Measurements from ENCODE around the gene NOTUM. TPM values are rescaled to one million over a fixed set of nuclear protein-coding genes. Genes with fewer than 3 reads are reported as not detected.

NOTUM gene
- total RNA-seq, 1 donor, result 0.27 TPM

GRCh38 chr17:81912441-81913309 lies 48.3 kb downstream of the NOTUM start:
- no peak for DNase-seq (ENCODE audit: low read depth in 2 of 3, low spot score in 2 of 3)

- DNase-seq (ENCODE audit: low read depth in 2 of 3, low spot score in 2 of 3), result no peak
These were observed 49.0 kb downstream of the NOTUM start for GRCh38 chr17:81911969-81912368.

DNA sequence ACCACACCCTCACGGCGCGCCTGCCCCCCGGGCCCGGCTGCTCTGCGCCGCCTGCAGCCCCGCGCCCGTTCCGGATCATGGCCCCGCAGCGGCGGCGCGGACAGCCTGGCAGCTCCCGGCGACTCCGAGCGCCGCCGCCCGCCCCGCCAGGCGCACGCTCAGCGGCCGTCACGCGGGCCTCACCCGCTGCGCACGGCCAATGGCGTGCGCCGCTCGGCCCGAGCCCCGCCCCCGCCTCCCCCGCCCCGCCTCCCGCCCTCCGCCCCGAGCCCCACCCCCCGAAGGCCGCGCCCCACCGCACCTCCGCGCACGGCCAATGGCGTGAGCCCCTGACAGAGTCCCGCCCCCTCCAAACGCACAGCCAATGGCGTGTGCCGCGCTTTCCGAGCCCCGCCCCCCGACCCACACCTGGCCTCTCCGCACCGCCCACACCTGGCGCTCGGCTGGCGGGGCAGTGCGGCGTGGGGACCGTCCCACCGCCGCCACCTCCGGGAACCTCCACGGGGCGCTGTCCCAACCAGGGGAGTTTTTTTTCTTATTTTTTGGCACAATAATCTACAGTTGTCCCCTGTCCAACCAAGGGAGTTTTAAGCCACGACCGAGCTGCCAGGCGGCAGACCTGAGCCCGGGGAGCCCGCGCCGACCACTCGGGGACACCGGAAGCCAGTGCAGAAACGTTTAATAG lies 49.6 kb downstream of the NOTUM start, which contains the start of gene PCYT2:
Gene PCYT2 (minus strand): TSS at position 123 of the 685 bp plus-strand sequence. CDS start 44 bp downstream, at position 79.
- peak; percentile 82 to 91 (median 88) for DNase-seq (ENCODE audit: low read depth in 2 of 3, low spot score in 2 of 3)

DNA sequence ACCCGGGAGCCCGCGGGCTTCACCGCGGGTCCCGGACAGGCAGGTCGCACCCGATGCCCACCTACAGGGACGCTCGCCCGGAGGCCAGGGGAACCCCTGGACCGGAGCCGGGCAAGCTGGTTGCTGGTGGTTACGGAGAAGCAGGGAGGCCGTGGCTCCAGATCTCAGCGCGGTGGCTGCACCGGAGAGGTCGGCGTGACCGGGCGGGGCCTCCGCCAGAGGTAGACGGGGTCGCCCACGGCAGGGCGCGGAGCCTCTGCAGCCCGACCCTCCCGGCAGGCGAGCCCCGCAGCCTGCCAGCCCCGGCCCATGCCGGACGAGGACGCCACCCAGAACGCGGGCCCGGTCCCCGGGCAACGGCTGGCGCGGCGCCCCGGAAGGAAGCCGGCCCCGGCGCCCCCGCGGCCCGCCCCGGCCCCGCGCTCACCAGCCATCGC lies 50.1 kb downstream of the NOTUM start:
- no peak for DNase-seq (ENCODE audit: low read depth in 2 of 3, low spot score in 2 of 3)

- no peak for DNase-seq (ENCODE audit: low read depth in 2 of 3, low spot score in 2 of 3)
These were observed 50.8 kb downstream of the NOTUM start for GRCh38 chr17:81909966-81910839.

DNA sequence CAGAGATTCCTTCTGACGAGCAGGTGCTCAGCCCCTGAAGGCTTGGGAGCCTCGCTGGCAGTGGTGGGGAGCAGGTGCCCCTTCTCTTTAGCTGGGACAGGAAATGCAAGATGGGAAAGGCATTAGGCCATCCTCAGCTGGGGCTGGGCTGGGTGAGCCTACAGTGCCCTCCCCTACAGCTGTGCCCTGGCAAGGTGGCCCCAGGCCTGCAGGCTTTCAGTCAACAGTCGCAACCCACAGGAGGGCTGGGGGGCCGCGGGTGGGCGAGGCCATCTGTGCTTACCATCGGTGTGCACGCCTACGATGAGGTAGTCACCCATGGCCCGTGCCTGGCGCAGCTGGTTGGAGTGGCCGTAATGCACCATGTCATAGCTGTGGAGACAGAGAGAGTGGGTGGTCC lies 51.8 kb downstream of the NOTUM start:
- no peak for DNase-seq (ENCODE audit: low read depth in 2 of 3, low spot score in 2 of 3)

- DNase-seq (ENCODE audit: low read depth in 2 of 3, low spot score in 2 of 3), result no peak
These were observed 52.2 kb downstream of the NOTUM start for GRCh38 chr17:81908793-81909192.

DNA sequence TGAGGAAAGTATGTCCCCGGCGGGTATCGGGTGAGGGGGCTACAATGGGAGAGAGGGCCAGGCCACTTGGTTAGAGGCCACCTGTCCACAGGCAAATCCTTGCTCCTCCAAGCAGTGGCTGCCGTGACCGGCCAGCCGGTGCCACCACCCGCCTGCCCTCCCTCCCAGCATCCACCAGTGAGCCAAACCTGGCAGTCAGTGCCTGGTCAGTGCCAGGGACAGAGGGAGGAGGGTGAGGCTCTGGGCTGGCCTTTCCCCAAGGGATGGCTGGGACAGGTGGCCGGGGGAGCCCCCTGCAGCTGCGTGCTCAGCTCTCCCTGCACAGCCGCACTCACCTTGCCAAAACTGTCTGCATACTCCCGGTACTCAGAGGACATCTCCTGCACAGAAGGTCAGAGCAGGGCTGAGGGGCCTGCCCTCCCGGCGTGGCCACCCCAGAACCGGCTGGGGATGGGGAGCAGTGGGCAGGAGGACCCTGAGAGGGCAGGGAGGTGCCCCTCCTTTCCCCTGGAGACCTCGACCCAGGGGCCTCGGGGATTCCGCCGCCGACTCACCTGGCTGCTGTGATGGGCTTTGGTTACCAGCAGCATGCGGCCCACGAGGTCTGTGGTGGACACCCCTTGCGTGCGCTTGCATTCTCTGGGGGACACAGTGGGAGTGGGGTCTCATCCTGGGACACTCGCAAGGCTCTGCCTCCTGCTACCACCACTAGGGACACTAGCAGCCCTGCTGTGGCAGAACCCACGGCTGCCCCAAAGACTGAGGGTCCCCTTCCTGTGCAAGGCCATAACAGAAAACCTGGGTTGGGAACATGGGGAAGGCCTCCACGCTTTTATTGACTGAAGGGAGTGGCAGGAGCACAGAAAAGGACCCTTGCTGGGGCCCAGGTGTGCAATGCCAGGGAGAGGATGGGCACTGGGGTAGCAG lies 53.5 kb downstream of the NOTUM start:
- no peak for DNase-seq (ENCODE audit: low read depth in 2 of 3, low spot score in 2 of 3)

GRCh38 chr17:81906476-81907218 lies 54.3 kb downstream of the NOTUM start:
- no peak for DNase-seq (ENCODE audit: low read depth in 2 of 3, low spot score in 2 of 3)

DNA sequence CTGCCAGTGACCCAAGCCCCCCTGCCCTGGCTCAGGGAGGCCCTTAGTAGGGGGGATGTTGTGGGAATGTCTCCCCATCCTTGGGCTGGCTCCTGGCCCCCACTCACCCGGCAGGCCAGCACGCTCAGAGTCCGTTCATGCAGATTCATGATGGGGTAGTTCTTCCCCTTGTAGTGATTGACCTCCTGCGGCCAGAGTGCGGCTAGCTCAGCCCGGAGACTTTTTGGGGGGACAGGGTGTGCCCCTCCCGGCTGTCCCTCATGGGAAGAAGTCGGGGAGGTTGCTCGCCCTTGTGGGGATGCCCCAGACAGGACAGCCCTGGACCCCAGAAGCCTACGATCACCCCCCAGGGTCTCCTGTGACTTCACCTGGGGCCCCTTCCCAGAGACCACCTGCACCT lies 55.0 kb downstream of the NOTUM start:
- no peak for DNase-seq (ENCODE audit: low read depth in 2 of 3, low spot score in 2 of 3)

DNA sequence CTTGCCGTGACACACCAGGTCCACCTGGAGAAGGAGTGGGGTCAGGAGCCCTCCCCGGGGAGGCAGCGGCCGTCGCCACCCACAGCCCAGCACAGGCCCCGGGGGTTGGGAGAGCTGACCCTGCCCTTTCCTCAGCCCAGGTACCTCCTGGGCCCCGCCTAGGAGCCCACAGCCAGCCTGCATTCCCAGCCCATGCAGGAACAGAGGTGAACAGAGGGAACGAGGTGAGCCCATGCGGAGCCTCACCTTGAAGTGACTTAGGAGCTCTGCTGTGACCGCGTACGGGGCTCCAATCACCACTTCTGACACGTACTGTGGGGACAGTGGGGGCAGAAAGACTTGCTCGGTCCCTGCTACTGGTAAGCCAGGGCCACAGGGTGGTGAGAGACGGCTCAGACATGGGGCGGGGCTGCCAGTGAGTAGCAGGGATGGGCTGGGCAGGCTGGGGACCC lies 55.5 kb downstream of the NOTUM start:
- DNase-seq (ENCODE audit: low read depth in 2 of 3, low spot score in 2 of 3), result no peak

- no peak for DNase-seq (ENCODE audit: low read depth in 2 of 3, low spot score in 2 of 3)
These were observed 56.2 kb downstream of the NOTUM start for GRCh38 chr17:81904600-81905423.

DNA sequence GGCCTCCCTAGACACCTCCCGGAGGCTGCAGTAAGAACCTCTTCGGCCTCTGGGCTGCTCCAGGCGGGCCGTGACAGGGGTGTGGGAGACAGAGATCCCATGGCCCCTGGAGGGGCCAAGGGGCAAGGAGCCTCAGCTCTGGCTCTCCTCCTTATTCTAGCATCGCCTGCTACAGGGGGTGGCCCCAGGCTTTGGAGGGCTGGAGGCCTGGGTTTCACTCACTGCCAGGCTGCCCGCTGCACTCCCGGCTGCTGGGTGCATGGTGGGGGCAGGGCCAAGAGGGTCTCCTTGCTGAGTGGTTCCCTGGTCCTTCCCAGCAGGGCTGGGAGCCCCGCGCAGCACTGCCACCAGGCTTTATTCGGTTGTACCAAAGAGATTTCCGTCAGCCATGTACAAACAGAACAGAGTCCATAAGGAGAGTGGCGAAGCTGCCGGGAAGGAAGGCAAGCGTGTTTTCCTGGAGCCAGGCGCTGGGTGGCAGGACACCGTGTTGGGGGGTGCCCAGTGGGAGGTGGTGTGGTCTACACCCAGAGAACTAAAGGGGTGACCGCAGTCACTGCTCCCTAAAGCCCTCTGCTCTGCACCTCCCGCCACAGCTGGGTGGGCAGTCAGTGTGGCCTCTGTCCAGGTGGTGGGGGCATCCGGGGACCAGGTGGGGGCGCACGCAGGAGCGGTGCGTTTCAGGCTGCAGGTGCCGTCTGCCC lies 56.9 kb downstream of the NOTUM start:
- DNase-seq (ENCODE audit: low read depth in 2 of 3, low spot score in 2 of 3), result no peak

GRCh38 chr17:81903415-81903831 lies 57.6 kb downstream of the NOTUM start:
- no peak for DNase-seq (ENCODE audit: low read depth in 2 of 3, low spot score in 2 of 3)

GRCh38 chr17:81902653-81903414 lies 58.2 kb downstream of the NOTUM start:
- no peak for DNase-seq (ENCODE audit: low read depth in 2 of 3, low spot score in 2 of 3)

Measured in hematopoietic multipotent progenitor cell (in vitro differentiated cells).